Posterior vena cava (tissue), 2 donors: ENCODE measurements around the gene AMOTL2. TPM values are rescaled to one million over a fixed set of nuclear protein-coding genes. Genes with fewer than 3 reads are reported as not detected.

Experiments used
- DNase-seq: peaks from one replicate; pipeline ENCODE4 v3.0.0-alpha.2; 2020; ENCODE audit warnings: low spot score
- intact Hi-C, 2 donors: fragments of 100-400 bp; cut with DNase I; formaldehyde crosslinking; loops; one replicate each; pipeline versions ENCODE4 v1.14.1 to v1.14.2; 2022 to 2023
- long read RNA-seq, 2 donors: library from polyadenylated mRNA; unstranded; transcript quantifications; one replicate each; pipeline ENCODE4 v2.0.0, GENCODE V29; 2020 to 2021
- total RNA-seq, 2 donors: library from RNA; stranded (reverse); fragmentation: NEBNext Ultra II Directional; extraction: Animal tissue kit (Norgen Biotek cat#: 25700); gene quantifications; one replicate each; pipeline ENCODE4 v1.2.1, GENCODE V29; 2021
- donor health status: DM: yes; HTN: yes; CAD: no.
- donor health status: DM: yes; HTN: yes; CAD: no.

AMOTL2 gene
- 10 to 100 TPM; 49.9 to 56.5 TPM for total RNA-seq
- long read RNA-seq, donor 1, full-length matches to known transcripts, result 4 of 23 reads
- long read RNA-seq, donor 1, partial matches to known transcripts, result 9 of 23 reads
- long read RNA-seq, donor 1, other reads (novel, unspliced or antisense), result 10 of 23 reads
- long read RNA-seq, donor 2, full-length matches to known transcripts, result 3 of 28 reads
- long read RNA-seq, donor 2, partial matches to known transcripts, result 24 of 28 reads
- long read RNA-seq, donor 2, other reads (novel, unspliced or antisense), result 1 of 28 reads

DNA sequence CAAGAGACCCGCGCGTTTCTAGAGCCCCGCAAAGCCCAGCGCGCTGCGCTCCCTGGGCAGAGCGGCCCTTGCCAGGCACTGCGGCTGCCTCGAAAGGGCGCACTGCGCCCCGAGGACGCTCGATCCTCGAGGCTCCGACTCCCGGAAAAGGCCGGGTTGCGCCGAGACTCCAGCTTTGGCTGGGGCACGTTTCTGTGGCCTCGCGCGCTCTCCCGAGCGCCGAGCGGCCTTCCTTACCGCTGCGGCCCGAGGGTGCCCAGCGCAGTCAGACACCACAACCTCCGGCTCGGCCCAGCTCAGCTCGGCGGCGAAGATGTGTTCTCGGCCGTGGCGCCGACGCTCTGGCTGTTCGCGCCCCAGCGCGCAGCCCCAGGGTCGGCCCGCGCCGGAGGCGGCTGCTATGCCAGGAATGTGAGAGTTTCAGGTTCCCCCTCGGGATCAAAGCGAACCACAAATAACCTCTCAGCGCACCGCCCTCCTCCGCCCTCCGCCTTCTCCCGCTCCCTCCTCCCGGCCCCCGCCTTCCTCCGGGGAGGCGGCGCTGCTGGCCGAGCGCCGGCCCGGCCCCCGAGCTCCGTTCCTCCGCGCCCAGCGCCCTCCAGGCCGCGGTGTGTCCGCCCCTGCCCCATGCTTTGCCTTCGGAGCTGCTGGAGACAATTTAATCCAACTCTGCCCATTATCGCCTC is at the start of gene AMOTL2:
Gene AMOTL2 (minus strand): TSS at position 343 of the 686 bp plus-strand sequence. CDS start 3,014 bp downstream, outside the sequence.
- intact Hi-C loops, result loop anchor here (5.0 to 10.0 kb wide), 3 partner anchors 62 to 93 kb away; no protein-coding TSS in a partner anchor
- peak; percentile 94 for DNase-seq

DNA sequence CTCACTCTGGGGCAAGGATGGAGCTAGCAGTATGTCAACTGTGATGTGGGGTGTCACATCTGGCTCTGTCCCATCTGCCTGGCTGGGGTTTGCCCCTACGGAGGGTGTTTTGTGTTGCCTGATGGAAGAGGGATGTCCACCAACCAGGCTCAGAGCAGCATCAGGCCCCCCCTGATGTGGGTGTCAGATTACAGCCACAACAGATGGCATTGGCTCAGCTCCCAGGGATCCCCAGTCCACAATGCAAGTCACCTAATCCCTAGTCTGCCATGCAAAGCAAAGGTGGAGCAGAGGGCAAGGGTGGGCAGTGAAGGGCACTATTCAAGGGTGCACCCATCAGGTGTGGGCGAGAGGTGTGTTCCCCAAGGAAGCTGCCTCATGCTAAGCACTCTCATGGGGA is 48.9 kb upstream of the AMOTL2 start:
- intact Hi-C loops, result no loop called here
- no peak for DNase-seq

DNA sequence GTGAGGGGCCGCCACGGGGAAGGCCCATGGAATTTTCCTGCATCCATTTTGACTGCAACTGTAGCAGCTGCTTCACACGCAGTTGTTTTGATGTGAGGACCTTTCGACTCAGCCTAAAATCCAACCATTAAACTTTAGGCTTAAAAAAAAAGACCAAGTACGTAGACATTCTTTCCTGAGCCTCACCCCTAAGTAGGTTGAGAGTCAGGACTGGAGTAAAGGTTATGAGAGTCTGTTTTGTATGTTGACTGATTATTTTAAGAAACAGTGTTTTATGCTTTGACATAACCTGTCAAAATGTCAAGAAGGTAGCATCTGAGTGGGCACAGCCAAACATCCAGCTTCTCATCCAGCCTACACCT is 45.7 kb upstream of the AMOTL2 start:
- intact Hi-C loops, result no loop called here

DNA sequence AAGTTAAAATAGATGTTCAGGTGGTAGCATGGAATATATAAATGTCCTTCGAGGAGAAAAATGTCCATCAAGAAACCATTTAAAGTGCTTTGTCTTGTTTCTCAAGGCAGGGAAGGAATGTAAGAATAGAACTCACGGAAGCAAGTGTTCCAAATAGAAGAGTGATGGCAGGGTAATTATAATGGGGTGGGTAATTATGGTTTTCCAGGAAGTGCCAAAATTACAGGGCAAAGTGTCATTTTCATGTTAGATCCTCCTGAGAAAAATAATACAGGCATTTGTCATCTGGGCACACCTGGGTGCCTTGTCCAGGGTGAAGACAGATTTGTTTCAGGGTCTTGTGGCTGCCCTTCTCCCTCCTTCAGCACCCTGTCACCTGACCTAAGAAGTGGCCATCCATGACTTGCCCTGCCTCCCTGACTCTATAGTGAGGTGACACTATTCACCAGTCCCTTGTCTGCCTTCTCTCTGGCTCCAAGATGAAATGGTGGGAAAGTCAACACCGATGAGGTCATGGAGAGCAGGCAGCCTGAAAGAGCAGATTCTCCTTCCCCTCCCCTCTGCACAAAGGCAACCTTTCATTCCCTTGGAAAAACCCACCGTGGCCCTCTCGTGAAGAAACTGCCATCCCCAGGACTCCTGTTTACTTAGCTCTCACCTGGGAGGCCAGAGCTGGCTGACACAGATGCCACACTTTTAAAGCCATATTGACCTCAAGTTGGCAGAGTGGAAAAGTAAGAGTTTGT is 45.1 kb upstream of the AMOTL2 start:
- intact Hi-C loops, result no loop called here
- no peak for DNase-seq

More for the DNA sequence above, 45.7 kb upstream of the AMOTL2 start:
- DNase-seq, result no peak

DNA sequence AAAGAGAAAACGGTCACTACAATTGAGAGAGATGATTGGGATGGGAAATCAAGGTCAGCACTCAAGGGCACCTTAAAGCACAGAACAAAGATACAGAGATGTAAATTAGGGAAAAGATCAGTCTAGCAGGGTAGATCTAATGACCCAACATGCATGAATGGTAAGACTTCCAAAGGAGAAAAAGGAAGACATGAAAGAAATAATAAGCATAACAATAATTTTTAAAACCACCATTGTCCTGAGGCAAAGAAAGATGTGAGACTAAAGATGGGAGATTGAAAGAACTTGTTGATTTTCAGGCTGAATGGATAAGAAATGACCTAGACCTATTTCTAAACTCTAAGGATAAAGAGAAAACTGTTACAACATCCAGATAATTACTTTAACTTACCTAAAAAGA is 34.8 kb upstream of the AMOTL2 start:
- DNase-seq, result no peak
- intact Hi-C loops, result no loop called here

DNA sequence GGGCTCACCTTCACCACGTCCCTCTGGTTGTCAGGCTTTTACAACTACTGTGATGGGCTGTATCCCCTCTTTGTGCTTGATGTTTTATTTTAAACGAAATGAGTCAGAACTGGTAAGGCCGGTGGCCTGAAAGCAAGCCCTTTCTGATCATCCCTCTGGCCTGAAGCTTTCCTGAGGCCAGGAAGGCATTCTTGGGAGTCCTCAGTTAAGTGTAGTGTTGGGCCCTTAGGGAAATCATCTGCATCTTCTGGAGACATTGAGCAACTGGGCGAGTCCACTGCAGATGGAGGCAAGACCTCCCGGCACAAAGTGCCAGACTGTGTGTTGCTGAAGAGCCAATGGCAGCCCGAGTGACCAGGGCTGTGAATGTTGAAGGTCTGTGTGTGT is 33.0 kb upstream of the AMOTL2 start:
- DNase-seq, result no peak
- intact Hi-C loops, result no loop called here

DNA sequence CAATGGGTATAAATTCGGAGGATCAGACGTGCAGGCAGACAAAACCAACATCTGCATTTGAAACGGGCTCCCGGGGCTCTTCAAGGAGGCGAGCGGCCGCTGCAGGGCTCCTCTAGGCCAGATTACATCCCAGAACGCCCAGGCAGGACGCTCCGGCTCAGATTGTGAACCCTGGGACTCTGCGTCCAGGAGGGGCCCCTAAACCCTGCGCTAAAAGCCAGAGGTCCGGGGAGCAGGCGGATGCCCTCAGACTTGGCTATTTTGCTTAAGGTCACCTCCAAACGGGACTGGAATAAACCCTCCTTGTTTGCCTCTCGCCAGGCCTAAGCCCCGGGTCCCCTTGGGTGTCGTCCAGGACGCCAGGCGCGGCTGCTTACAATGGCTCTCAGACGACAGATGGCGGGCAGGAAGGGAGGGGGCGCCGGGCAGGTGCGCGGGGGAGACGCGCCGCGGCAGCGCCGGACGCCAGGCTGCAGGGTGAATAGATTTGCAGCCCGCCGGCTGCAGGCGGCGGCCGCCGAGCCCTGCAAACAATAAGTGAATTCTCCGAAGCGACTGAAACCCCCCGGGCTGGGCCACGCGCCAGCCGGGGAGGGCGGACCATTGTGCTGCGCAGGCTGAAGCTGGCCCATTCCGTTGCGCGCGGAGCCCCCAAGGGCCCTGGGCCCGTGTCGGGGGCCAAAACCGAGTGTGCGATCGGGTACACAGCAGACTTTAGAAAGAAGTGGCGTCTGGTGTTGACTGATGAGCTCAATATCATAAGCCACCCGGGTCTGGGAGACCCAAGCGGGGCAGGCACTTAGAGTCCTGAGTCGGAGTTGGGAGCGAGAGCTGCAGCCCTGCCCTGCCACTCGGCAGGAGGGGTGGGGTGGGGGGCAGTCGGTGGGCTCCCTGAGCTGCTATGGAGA is 32.3 kb upstream of the AMOTL2 start:
- DNase-seq, result peak; percentile 79
- intact Hi-C loops, result no loop called here

DNA sequence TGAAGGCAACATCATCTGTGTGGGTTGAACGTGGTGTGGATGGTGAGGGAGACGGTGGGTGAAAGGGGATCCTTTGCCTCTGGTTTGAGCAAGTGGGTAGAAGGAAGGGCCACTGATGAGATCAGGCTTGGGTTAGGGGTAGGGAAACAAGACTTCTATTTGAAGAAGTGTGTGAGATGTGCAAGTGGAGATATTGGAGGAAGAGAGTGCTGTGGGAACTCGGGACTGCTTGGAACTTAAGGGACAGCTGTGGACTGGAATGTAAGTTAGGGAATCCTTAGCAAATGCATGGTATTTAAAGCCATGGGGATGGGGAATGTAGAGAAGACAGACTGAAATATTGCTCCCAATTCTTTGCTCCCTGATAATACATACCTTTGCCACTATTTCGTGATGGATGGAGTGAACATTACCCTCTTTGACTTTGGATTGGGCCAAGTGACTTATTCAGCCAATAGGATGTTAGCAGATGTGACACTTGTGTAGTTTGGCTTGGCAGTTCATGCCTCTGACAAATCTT is 30.2 kb upstream of the AMOTL2 start:
- no peak for DNase-seq
- intact Hi-C loops, result no loop called here

DNA sequence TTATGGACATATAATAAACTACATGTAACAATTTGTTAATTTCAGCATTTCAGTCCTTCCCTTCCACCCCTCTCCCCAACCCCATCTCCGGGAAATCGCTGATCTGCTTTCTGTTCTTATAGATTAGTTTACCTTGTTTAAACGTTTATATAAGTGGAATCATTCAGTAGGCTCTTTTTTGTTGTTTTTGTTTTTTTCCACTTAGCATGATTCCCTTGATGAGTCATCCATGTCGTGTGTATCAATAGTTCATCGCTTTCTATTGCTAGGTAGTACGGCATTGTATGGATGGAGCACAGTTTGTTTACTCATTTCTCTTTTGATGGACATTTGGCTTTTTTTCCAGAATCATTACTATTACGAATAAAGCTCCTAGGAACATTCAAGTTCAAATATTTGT is 23.5 kb upstream of the AMOTL2 start:
- no peak for DNase-seq
- intact Hi-C loops, result loop anchor here in 1 of 2 donors (2.0 kb wide), 1 partner anchor 41 kb away; no protein-coding TSS in a partner anchor

DNA sequence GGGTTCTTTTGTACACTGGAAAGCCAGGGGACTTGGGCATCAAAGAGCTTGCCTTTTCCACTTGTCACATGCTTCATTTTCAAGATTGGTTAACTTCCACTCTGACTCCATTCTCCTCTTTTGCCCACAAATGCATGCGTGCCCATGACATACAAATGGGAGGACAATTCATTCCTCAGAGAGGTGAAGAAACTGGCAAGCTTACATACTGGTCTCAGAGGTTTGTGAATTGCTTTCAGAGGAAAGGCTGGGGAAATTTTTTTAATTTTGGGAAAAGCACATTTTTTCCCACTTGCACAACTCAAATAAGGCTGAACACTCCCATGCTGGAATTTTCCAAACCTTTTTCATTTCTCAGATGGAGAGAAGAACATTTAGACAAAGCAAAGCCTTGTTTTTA is 20.9 kb upstream of the AMOTL2 start:
- intact Hi-C loops, result no loop called here
- DNase-seq, result no peak

DNA sequence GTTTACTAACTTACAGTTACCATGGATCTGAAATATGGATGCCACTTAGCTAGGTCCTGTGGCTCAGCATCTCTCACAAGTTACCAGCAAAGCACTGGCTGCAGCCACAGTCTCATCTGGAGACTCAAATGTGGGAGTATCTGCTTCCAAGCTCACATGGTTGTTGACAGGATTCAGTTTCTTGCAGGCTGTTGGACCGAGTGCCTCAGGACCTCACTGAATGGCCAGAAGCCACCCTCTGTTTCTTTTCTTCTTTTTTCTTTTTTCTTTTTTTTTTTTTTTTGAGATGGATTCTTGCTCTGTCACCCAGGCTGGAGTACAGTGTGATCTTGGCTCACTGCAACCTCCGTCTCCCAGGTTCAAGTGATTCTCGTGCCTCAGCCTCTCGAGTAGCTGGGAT is 20.1 kb upstream of the AMOTL2 start:
- DNase-seq, result no peak
- intact Hi-C loops, result no loop called here

DNA sequence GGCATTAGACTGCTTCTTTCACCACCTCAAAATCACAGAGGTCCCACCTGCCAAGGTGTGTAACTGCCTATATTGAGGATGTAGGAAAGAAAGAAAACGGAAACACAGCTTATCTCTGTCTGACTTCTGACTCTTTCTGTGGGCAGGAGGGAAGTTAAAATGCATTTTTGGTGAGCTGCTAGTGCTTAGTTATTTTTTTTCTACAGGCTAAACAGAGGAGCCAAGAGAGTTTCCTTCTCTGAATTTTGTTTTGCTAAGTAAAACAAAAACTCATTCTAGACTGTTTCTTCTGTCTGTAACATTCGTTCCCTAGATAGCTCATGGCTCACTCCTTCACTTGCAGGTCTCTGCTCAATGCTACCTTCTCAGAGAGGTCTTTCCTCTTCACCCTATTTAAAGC is 18.8 kb upstream of the AMOTL2 start:
- no peak for DNase-seq
- intact Hi-C loops, result no loop called here

DNA sequence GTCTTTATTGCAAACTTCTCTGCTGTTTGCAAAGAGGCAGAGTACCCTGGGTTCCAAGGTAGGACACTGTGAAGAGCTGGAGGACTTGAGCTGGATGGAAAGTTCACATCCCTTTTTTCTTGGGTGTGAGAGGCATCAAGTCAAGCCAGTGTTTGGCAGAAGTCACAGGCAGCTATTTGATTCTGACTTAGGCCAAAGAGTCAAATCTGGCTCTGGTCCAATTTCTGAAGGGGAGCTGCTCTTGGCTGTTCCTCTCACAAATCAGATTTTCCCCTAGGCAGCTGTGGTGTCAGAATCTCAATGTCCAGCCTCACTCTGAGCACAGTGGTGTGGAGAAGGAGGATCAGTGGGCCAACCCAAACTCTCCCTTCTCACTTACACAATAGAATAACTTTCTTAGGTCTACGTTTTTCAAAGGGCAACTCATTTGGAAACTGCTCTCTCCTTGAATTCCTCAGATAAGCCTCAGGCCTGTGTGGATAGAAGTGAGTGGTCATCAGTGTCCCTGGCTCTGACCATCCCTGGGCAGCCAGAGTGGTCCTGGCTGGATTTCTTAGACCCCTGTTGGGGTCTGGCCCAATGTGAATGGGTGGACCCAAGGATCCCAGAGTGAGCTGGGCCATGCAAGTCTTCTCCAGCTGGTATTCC is 18.2 kb upstream of the AMOTL2 start:
- no peak for DNase-seq
- intact Hi-C loops, result no loop called here

DNA sequence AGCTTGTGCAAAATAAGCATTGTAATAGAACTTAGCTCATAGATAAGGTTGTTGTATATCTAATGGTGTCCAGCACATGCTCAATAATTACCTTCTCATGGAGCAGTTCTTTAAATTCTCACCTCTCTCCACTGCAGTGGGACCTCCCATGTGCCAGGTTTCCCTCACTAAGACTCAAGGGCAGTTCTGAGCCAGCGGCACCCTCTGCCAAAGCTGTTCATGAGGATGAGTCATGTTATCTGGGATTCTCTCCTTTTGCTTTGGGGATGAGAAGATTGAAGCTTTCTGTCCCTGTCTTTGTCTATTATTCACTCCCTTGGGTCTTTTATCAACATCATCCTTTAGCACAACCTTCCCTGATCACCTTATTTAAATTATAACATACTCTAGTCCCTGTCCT is 15.6 kb upstream of the AMOTL2 start:
- intact Hi-C loops, result no loop called here
- no peak for DNase-seq

DNA sequence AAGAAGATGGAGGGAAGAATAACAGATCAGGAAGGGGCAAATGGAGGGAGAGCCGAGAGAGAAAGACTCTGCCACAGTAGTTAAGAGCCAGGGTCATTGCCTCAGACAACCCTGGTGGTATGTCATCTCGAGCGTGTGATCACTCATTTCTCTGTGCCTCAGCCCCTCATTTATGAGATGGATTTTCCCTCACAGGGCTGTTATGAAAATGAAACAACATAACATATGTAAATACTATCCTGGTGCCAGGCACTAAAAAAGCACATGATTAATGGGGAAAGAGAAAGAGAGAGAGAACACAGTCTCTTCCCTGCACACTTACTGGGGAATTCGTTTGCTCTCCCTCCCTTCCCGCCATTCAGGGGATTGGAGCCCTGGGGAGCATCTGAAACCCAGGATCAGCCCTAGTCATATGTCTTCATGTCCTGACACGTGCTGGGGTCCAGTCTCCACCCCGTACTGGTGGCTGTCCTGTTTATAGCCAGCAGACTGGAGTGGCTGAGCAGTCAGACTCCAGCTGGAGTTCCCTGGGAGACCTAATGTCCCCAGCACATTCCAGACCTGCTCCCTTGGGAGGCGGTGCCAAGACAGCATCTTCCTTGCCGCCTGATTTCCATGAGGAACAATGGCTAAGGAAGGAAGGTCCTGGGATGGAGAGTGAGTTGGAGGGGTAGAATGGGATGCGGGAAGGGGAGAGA is 14.7 kb upstream of the AMOTL2 start:
- DNase-seq, result no peak
- intact Hi-C loops, result no loop called here

DNA sequence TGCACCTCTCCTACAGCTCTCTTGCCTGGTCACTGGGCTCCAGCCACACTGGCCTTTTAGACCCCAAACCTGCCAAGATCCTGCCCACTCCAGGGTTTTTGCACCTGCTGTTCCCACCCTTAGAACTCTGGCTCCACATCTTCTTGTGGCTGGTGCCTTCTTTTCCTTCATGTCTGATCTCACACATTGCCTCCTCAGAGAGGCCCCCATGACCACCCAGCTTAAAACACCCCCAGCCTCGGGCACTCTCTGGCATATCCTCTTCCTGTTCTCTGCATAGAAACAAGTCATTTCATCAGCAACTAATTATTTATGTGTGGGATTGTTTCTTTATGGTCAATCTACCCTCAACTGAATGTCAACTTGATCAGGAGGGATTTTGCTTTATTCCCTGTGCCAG is 14.0 kb upstream of the AMOTL2 start:
- intact Hi-C loops, result no loop called here
- DNase-seq, result no peak

DNA sequence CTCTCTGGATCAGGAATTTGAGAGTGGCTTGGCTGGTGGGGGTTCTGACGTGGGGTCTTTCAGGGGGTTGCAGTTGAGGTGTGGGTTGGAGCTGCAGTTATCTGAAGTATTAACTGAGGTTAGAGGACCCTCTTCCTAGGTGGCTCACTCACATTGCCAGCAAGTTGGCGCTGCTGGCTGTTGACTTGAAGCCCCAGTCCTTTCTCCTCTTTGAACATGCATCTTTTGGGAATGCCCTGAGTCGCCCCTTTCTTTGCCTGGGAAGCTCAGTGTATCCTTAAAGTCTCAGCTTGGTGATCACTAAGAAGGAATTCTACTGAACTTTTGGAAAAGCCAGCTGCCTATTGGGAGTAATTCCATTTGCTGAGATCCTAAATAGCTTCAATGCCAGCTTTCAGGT is 13.0 kb upstream of the AMOTL2 start:
- DNase-seq, result no peak
- intact Hi-C loops, result no loop called here

DNA sequence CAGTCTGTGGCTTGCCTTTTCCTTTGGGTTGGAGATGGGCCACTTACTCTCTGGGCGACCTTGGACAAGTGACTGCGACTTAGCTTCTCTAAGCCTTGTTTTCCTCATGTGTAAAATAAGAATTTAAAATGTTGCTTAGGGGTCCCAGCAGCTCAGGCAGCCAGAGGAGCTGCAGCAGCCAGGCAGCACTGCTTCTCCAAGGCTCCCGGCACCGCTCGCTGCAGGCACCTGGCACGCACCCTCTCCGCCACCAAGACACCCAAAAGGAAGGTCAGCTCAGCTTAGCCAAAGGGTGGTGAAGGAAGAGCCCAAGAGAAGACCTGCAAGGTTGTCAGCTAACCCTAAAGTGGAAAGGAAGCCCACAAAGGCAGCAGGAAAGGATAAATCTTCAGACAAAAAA is 10.7 kb upstream of the AMOTL2 start:
- intact Hi-C loops, result no loop called here
- no peak for DNase-seq
